CD1c-positive myeloid dendritic cell (primary cell): ENCODE results near the gene MASP1.
"Not testable (repeated sequence)": the region's sequence is repeated elsewhere in the genome, so short reads cannot be mapped to it uniquely, and the experiment has no call there.

Experiments
- DNase-seq: peaks from one replicate; pipeline ENCODE4 v3.0.0-alpha.2; 2016; ENCODE audit errors: extremely low spot score

The MASP1 gene

DNA sequence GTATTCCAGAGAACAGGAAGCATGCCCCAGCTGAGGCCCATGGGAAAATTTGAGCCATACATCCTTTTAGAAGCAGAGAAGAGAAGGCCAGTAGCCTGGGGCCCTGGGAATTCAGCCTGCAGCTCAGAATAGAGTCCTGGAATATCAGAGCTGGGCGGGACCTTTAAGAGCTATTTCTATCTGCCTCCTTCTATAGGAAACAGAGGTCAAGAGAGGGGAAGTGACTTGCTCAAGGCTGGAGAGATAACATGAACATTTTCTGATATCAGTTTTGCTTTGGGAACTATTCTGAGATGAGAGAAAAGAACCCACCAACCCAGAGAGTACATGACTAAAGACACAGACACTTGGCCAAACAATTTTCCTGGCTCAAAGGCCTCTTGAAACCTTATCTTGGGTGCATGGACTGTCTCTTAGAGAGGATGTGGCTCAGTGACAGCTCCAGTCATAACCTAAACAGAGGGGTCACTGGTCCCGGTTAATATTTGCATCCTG, 26.0 kb downstream of the MASP1 start:
- no peak for DNase-seq

DNA sequence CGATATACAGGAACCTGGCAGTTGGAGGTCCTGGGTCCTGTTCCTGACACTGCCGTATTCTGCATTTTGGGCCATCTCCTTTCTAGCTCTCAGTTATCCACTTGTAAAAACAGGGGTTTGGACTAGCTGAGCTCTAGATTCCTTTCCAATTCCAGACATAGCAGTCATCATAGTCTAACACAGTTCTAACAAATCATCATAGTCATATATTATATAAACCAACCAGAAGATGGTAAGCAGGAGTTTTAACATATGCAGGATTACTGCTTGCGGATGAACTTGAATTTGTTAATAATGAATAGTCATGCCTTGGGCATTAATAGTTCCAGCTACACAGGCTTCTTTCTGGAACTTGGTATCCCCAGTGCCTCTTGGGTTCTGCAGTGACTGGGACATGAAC, 26.6 kb downstream of the MASP1 start:
- DNase-seq = no peak

DNA sequence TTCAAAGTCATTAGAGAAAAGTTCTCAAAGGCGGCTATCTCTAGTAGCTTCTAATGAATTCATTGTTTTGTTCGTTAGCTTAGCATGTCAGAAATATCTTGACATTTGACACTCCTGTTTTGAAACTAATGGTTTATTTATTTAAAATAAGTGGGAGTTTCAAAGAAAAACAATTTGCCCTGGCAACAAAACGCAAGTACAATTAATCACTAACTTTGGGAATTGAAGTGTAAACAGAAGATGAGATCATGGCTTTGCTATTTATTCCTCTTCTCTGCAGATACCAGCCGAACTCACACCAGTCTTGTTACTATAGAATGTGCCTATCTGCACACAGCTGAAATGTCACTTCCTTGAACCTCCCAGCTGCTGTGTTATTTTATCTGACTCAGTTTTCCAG, 27.5 kb downstream of the MASP1 start:
- DNase-seq = no peak

DNA sequence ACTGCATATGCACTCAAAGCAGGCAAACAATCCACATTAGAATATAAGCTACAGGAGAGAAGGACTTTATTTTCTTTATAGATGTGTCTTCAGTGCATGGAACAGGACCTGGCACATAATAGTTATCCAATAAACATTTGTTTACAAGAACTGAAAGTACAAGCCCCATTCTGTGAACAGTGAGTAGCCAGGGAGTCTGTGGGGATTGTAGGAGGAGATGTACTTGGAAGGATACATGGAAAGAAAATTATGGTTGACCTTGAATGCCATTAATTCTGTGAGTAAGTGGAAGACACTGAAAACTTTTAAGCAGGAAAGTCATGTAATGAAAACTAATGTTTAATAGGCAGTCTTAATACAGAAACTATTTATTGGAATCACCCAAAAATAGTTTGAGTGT, 28.3 kb downstream of the MASP1 start:
- DNase-seq = no peak

DNA sequence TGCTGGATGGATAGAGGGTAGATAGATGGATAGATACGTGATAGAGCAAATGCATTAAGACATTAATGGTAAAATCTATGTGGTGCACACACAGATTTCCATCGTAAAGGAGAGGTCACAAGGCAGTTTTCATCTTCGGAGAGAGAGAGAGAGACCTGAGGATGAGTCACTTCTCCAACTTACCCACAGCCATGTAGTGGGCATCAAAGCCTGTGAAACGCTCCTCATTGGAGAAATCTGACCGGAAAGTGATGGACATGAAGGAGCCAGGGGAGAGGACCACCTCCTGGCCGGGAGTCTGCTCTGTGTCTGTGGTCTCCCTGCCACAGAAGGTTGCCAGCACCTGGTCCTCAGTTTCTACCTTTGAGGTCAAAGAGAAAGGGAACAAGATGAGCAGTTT, 29.2 kb downstream of the MASP1 start:
- DNase-seq = no peak

DNA sequence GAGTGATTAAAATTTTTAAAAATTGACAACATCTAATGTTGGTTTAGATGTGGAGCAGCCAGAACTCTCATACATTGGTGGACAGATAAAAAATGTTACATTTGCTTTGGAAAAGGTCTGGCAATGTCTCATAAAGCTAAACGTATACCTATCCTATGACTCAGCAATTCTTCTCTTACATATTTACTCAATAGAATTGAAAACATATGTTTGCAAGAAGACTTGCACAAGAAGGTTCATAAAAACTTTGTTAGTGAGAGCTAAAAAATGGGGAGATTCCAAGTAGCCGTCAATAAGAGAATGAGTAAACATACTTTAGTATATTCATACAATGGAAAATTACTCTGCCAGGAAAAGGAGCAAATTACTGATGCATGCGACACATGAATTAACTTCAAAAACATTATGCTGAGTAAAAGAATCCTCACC, 30.0 kb downstream of the MASP1 start:
- DNase-seq = no peak

DNA sequence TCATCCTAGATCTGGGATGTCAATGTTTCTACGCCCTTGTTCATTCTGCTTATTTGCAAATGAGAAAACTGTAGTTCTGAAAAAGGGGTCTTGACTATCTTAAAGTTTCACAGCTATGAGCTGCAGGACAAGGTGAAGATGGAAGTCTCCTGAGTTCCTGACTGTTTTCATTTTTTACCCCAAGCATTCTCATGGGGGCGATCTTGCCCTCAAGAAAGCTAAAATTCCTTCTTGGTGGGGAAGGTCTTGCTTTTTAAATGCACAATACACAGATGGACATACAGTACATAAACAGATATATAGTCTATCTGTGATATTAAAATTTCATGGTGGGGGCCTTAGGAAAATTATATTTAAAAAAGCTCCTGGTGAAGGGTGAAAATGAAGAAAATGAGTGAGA, 32.4 kb downstream of the MASP1 start:
- no peak for DNase-seq

DNA sequence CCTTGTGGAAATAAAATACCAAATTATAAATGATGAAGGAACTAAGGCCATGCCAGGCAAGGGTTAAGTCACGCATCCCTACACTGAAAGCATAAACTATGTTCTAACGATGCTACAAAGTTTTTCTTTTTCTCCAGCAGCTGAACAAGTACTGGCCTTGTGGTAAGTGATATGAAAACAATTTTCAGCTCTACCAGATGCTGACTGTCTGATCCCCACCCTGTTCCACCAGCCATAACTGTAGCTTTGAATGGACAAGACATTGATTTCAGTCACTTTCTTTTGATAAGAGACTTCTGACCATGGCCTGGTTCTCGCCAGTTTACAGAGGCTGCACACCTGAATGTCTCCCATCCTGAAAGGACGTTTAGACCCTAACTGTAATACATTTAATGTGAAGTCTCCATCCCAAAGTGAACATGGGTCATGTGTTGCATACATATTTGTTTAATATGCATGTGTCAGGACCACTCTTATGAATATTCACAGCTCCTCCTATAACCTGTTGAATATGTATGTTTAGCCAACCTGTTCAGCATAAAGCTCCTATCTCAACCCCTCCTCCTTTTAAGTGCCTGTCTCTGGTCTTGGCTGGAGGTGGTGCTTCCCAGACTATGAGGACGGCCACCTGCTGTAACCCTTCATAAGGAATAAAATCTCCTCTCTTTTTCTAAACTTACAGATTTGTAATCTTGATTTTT, 33.4 kb downstream of the MASP1 start:
- no peak for DNase-seq

DNA sequence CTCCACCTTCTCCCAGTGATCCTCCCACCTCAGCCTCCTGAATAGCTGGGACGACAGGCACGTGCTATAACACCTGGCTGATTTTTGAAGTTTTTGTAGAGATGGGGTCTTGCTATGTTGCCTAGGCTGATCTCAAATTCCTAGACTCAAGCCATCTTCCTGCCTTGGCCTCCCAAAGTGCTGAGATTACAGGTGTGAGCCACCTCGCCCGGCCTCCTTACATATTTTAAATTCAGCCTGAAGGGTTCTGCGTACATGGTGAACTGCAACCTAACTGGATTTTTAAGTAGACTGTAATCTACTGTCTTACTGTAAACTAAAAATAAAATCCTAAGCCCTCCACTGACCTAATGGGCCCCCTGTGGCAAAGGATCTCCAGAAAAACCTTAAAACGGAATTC, 34.1 kb downstream of the MASP1 start:
- no peak for DNase-seq

DNA sequence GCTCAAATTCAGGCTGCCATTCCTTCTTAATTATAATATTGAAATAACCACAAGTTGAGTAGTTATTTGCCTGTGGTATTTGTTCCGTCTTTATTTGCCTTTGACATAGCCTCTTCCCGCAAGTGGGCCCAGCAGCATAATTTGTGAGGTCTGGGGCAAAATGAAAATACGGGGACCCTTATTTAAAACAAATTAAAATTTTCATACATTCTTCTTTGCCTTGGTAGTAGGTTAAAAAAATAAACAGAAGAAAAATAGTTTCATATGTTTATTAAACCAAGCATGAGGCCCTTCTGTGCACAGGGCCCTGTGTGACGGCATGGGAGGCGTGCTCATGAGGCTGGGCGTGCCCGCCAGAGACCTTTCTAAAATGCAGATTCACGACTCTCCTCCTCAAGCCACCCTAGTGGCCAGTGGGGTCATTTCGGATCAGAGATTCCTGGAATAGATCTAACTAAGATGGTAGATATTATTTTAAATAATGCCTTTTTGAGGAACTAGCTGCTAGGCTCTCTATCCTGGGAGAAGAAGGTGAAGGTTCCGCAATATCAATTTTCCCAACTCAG, 35.4 kb downstream of the MASP1 start:
- no peak for DNase-seq

DNA sequence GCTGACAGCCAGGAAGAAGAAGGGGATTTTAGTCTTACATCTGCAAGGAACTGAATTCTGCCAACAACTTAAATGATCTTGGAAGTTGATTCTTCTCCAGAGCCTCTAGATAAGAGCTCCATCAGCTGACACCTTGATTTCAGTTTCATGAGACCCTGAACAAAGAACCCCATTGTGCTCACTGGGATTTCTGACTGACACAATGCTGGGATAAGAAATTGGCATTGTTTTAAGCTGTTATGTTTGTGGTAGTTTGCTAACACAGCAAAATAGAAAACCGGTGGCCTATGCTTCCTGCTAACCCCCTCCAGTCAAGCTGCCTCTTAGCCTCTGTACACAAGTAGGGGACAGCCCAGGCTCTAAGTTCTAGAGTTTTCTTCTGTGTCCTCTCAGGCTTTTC, 36.2 kb downstream of the MASP1 start:
- no peak for DNase-seq

DNA sequence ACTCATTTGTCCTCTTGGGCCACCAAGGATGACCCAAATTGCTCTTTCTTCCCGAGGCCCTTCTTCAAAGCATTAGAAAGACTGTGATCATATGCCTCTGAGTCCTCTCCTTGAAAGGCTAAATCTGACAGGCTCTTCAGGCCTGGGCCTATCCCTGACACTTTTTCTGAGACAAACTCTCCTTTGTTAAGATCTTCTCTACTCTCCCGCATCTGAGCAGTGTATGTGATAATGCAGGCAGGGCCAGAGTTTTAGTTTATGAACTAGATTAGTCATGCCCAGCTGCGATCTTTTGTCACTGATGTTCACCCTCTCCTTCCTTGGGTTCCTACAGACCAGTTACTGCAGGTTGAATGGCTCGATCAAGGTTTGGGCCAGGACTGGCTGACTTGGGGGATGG, 39.2 kb downstream of the MASP1 start:
- DNase-seq = no peak

DNA sequence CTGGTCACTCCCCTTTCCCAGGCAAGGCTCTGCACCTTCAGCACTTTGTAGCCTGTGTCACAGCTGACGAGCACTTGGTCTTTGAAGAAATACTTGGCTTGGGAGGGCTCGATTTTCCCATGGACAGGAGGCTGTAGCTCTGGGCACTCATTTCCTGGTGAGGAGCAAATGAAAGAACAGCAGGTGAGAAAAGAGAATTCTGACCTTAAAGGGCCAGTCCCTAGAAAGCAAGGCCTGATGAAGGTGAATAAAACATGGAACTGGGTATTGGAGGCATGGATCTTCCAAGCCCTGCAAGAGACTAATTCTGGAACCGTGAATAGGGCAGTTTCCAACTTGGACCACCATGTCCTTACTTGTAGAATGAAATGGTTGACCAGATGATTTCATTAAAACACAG, 39.9 kb downstream of the MASP1 start:
- DNase-seq = no peak

DNA sequence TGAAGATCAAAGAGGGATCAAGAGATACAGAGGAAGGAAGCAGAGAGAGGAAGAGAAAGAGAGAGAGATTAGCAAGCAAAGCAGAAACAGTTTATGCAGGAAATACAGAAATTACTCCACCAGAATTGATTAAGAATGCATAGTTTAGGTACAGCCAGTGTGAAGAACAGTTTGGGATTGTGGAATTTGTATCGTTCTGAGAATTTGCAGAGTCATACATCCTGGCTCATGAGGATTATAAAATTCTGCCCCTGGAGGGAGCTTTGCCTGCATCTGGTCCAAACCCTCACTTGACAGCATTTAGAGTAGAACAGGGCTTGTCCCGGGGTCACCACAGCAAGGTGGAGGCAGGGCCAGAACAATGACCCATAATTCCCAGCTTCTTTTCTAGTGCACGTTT, 44.1 kb downstream of the MASP1 start:
- DNase-seq = no peak

DNA sequence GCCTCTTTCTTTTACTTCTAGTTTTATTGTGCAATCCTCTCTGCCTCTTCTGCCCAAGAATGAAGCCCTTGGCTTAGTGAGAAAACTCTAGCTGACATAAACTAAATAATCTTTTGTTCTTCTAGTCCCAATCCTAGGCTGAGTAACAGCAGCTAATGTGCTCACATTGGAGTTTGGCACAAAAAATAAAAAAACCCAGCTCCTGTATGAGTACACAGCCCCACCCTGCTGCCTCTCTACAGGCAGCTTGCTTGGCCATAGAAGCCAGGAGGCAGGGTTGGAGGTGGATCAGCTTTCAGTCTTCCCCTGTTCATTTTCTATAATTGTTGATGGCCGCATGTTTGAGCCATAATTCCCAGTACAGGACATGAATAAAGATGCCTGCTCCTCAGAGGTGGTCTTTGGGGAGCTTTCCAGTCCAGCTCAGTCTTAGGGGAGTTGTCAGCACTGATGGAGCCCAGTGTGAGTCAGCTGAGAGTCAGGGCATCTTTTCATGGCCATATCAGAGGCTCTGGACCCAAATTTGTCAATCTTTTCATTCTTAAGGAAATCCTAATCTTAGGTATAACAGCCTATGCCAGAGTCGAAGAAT, 47.5 kb downstream of the MASP1 start:
- no peak for DNase-seq

DNA sequence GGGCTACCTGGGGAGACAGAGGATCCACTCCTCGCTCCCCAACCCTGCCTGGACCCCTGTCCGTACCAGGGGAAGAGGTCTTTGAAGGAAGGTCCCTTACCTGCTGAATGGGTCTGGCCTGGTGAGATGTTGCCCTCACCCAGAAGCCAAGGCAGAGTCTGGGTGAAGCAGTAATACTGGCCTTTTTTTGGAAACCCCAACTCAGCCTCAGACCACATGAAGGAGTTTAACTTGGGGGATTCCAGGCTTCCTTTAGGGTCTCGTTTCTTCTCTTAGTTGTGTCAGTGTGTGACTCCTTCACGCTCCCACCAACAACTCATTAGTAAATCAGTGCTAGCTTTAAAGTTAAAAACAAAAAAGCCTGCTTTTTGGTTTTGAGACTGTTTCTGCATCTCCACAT, 48.6 kb downstream of the MASP1 start:
- no peak for DNase-seq

DNA sequence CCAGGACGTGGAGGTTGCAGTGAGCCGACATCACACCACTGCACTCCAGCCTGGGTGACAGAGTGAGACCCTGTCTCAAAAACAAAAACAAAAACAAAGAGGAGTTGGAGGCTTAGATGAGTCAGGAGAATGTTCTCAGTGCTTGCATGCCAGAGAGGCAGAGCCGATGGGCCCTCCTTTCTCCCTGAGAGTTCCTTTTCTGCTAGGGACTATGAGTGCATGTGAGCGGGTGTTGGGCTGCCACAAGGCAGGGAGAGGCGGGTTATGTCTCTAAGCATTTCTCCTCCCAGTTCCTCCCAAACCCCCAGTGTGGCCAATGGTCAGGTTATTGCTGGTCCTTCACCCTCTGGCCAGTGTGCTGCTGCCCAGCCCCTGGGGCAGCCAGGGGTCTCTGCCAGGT, 49.1 kb downstream of the MASP1 start:
- no peak for DNase-seq

DNA sequence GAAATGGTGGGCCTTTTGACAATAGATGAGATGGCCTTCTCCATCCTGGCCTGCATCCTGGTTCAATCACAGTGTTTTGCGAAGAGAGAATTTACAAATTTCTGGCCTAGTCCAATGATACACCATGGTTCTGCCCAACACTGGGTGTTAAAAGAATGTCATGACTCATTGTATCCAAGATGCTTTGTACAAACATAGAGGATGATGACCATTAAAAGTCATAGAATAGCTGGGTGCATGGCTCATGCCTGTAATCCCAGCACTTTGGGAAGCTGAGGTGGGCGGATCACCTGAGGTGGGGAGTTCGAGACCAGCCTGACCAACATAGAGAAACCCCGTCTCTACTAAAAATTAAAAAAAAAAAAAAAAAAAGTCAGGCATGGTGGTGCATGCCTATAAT, 52.7 kb downstream of the MASP1 start:
- DNase-seq = not testable (repeated sequence)

DNA sequence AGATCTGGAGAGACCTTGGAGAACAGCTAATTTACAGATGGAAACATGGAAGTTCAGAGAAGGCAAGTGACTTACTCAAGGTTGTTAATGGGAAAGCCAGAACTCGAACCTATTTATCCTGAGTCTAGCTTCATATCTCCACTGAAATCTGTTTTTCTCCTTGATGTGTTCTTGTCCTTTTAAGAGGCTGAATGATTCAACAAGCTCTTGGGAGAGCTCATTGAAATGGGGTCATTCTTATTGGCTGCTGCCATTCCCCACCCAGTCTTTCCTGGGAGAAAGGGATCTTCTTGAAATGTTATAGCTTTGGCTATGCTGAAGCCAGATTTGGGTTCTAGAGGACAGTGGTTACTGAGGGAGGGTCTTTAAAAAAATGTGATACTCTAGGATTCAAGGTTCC, 53.3 kb downstream of the MASP1 start:
- no peak for DNase-seq

DNA sequence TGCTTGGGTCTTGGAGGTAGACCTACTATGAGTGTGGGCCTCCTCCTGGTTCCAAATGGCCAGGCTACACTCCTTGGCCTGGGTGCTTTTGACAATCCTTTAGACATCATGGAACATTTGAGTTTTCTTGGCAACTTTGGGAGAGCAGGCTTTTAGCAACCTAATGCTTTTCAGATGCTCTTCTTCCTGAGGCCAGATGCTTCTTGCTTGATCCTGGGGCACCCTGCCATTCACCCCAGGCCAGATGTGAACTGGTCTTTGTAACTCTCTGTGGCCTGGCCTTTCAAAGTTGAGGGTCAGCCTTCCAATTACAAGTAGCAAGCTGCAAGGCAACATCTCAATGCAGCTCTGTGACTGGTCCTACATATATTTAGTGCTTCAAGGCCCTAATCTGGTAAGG, 53.8 kb downstream of the MASP1 start:
- no peak for DNase-seq

DNA sequence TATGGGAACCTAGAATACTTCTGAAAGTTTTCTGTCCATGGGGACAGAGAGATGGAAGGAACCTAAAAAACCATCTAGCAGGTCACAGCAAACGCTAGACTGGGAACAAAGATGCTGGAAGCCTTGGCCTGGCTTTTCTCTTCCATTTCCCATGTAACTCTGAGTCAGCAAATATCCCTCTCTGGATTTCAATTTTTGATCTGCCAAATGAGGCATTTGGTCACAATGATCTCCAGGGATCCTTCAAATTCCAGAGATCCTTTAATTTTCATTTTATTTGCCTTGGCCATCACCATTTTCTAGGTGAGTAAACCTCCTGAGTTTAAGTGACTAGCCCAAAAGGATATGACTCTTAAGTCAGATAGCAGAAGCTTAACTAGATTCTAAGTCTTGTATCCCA, 54.6 kb downstream of the MASP1 start:
- DNase-seq = no peak

DNA sequence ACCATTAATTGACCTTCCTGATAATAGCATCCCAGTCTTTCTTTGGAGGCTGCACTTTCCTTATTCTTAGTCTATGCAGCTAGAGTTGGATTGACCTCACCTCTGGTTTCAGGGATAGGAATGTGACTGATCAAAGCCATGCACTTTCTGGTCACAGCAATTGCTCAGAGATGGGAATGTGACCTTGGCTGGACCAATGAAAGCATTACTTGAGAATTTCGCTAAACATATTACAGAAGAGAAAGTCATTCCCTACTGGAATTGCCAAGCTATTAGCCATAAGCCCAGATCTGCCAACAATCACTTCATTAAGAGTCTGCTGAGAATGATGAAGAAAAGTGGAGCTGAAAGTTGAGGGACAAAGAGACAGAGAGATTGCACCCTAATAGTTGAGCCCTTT, 61.5 kb downstream of the MASP1 start:
- DNase-seq = no peak

DNA sequence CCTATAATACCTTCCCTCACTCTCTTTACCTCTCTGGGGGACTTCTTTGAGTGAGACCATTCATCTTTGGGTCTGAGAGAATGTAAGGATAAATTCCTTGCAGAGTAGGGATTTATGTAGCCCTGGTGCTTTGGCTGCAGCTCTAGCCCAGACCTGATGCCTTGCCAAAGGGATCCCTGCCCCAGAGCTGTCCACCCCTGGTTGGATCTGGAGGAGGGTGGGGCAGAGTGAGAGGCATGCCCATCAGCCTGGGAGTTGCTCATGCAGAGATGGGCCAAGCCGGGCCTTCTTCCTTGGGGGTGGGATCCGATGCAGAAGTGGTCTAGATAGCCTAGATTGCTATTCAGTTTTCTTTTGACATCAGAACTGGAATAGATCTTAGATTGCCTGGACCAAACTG, 62.8 kb downstream of the MASP1 start:
- no peak for DNase-seq
